Progenitor cell of endocrine pancreas (in vitro differentiated cells): ENCODE measurements around the gene LMOD2. TPM values are rescaled to one million over a fixed set of nuclear protein-coding genes. Genes with fewer than 3 reads are reported as not detected.

Experiments used
- DNase-seq: peaks from one replicate; pipeline ENCODE4 v3.0.0; 2021; ENCODE audit warnings: low spot score; ENCODE audit not compliant: unreplicated experiment
- H3K27ac Mint-ChIP-seq: 2 replicates; pipeline ENCODE4 v1.8.0; 2021; ENCODE audit warnings: mild to moderate bottlenecking, moderate library complexity, mixed read lengths
- H3K27me3 Mint-ChIP-seq: 2 replicates; pipeline ENCODE4 v1.8.0; 2021; ENCODE audit warnings: mixed read lengths
- H3K36me3 Mint-ChIP-seq: 2 replicates; pipeline ENCODE4 v1.8.0; 2022; ENCODE audit warnings: mixed read lengths; ENCODE audit not compliant: insufficient read depth
- H3K4me1 Mint-ChIP-seq: 2 replicates; pipeline ENCODE4 v1.8.0; 2021; ENCODE audit warnings: low read depth, mixed read lengths
- H3K4me3 Mint-ChIP-seq: 2 replicates; pipeline ENCODE4 v1.8.0; 2021; ENCODE audit warnings: low read depth, mild to moderate bottlenecking, moderate library complexity, mixed read lengths
- H3K9me3 Mint-ChIP-seq: 2 replicates; pipeline ENCODE4 v1.8.0; 2021; ENCODE audit warnings: low read depth, mixed read lengths
- CTCF ChIP-seq: fragments of 200-600 bp; sonication (generic); IDR thresholded peaks from one replicate; pipeline ENCODE4 v1.5.0; 2021; ENCODE audit warnings: antibody characterized with exemption, mild to moderate bottlenecking; ENCODE audit not compliant: unreplicated experiment
- total RNA-seq: library from RNA; stranded (reverse); gene quantifications from 2 replicates; pipeline ENCODE4 v1.2.1, GENCODE V29; 2021

Gene LMOD2
- total RNA-seq, 1 donor from 2014 or later = not detected

GRCh38 chr7:123687161-123687560, 31.5 kb downstream of the LMOD2 start:
- H3K27ac Mint-ChIP-seq = peak overlapping the region; percentile 69
- TF ChIP-seq CTCF = no peak
- no peaks in the 10 kb centered on the region for H3K27me3 Mint-ChIP-seq
- peaks cover 11% of the 10 kb centered on the region for H3K36me3 Mint-ChIP-seq
- H3K9me3 Mint-ChIP-seq = no peaks in the 10 kb centered on the region
- H3K4me3 Mint-ChIP-seq = no peak overlapping the region
- H3K4me1 Mint-ChIP-seq = peaks cover 3% of the 10 kb centered on the region
- no peak for DNase-seq

- Mint-ChIP-seq H3K27me3 (no peaks in the 10 kb centered on the region), H3K4me3 (no peak overlapping the region), H3K36me3 (peaks cover 15% of the 10 kb centered on the region), H3K9me3 (no peaks in the 10 kb centered on the region), H3K4me1 (peaks cover 3% of the 10 kb centered on the region), H3K27ac (no peak overlapping the region)
- no peak for DNase-seq
- no peak for TF ChIP-seq CTCF
These were observed 32.1 kb downstream of the LMOD2 start for GRCh38 chr7:123687727-123688126.

GRCh38 chr7:123689250-123689649, 33.6 kb downstream of the LMOD2 start:
- DNase-seq = no peak
- Mint-ChIP-seq H3K36me3 (peaks cover 14% of the 10 kb centered on the region), H3K4me3 (no peak overlapping the region), H3K27ac (peak overlapping the region; percentile 63), H3K27me3 (no peaks in the 10 kb centered on the region), H3K9me3 (no peaks in the 10 kb centered on the region), H3K4me1 (peaks cover 3% of the 10 kb centered on the region)
- no peak for TF ChIP-seq CTCF

GRCh38 chr7:123690550-123690949, 34.9 kb downstream of the LMOD2 start:
- peaks cover 15% of the 10 kb centered on the region for H3K36me3 Mint-ChIP-seq
- no peak for TF ChIP-seq CTCF
- peaks cover 3% of the 10 kb centered on the region for H3K4me1 Mint-ChIP-seq
- H3K27ac Mint-ChIP-seq = no peak overlapping the region
- no peaks in the 10 kb centered on the region for H3K9me3 Mint-ChIP-seq
- no peak overlapping the region for H3K4me3 Mint-ChIP-seq
- no peaks in the 10 kb centered on the region for H3K27me3 Mint-ChIP-seq
- DNase-seq = no peak

GRCh38 chr7:123692471-123692877, 36.8 kb downstream of the LMOD2 start:
- Mint-ChIP-seq H3K4me3 (no peak overlapping the region), H3K4me1 (peaks cover 3% of the 10 kb centered on the region), H3K9me3 (no peaks in the 10 kb centered on the region), H3K27me3 (no peaks in the 10 kb centered on the region), H3K27ac (no peak overlapping the region), H3K36me3 (peaks cover 17% of the 10 kb centered on the region)
- TF ChIP-seq CTCF = no peak
- DNase-seq = no peak
